Measurements from ENCODE around the gene THADA.

The THADA gene

GRCh38 chr2:43377327-43377726 is 218.5 kb downstream of the THADA start:
- DNase-seq: no peak

GRCh38 chr2:43376523-43377198 is 219.2 kb downstream of the THADA start:
- no peak for DNase-seq

GRCh38 chr2:43375746-43376522 is 219.9 kb downstream of the THADA start:
- DNase-seq: no peak

GRCh38 chr2:43372416-43373081 is 223.3 kb downstream of the THADA start:
- DNase-seq: no peak

- DNase-seq: no peak
Observed at GRCh38 chr2:43370705-43371104, 225.1 kb downstream of the THADA start.

- no peak for DNase-seq
Observed at GRCh38 chr2:43370146-43370545, 225.7 kb downstream of the THADA start.

GRCh38 chr2:43368483-43369385 is 227.1 kb downstream of the THADA start:
- DNase-seq: no peak

GRCh38 chr2:43367012-43367782 is 228.6 kb downstream of the THADA start:
- no peak for DNase-seq

- no peak for DNase-seq
Observed at GRCh38 chr2:43363120-43363519, 232.7 kb downstream of the THADA start.

GRCh38 chr2:43361286-43361685 is 234.6 kb downstream of the THADA start:
- DNase-seq: no peak

- DNase-seq: no peak
Observed at GRCh38 chr2:43360137-43360536, 235.7 kb downstream of the THADA start.

- DNase-seq: no peak
Observed at GRCh38 chr2:43358410-43359201, 237.2 kb downstream of the THADA start.

GRCh38 chr2:43356774-43357173 is 239.1 kb downstream of the THADA start:
- DNase-seq: peak; percentile 87

- no peak for DNase-seq
Observed at GRCh38 chr2:43355399-43355798, 240.4 kb downstream of the THADA start.

GRCh38 chr2:43349904-43350303 is 245.9 kb downstream of the THADA start:
- DNase-seq: peak; percentile 63

- peak; percentile 49 for DNase-seq
Observed at GRCh38 chr2:43348908-43349661, 246.8 kb downstream of the THADA start.

- no peak for DNase-seq
Observed at GRCh38 chr2:43347746-43348145, 248.1 kb downstream of the THADA start.

GRCh38 chr2:43346602-43347567 is 249.0 kb downstream of the THADA start:
- no peak for DNase-seq

GRCh38 chr2:43345872-43346271 is 250.0 kb downstream of the THADA start:
- DNase-seq: no peak

All from fibroblast of skin of back (primary cell).